CD4-positive, alpha-beta T cell (primary cell): ENCODE results near the gene SIGLEC11. TPM values are rescaled to one million over a fixed set of nuclear protein-coding genes. Genes with fewer than 3 reads are reported as not detected.

Experiments used
- ATAC-seq: fragments of 200-7000 bp; cut with Tn5 transposase; one replicate; pipeline ENCODE4 v1.10.0; 2022; ENCODE audit warnings: mild to moderate bottlenecking; ENCODE audit not compliant: poor library complexity
- CTCF ChIA-PET: fragments of 350-600 bp; sonication (Branson Sonifier 250); formaldehyde crosslinking; loops from one replicate; lab custom pipeline; 2021; ENCODE audit warnings: antibody characterized with exemption, inconsistent platforms; lab: Charles Lee
- POLR2A ChIA-PET: fragments of 350-600 bp; sonication (Branson Sonifier 250); formaldehyde crosslinking; loops from one replicate; lab custom pipeline; 2021; ENCODE audit warnings: antibody characterized with exemption, inconsistent platforms; lab: Charles Lee
- DNase-seq, 14 experiments: peaks; one replicate each; pipeline ENCODE4 v3.0.0-alpha.2; 2013 to 2020; ENCODE audit warnings: mixed read lengths in 2 of 14
- H3K27ac ChIP-seq, 2 donors: one replicate each; pipeline versions ENCODE4 v1.5.1 to v1.7.0; 2013; ENCODE audit warnings: low read length in 2 of 2, low read depth in 1 of 2, mild to moderate bottlenecking in 1 of 2
- H3K27me3 ChIP-seq, 2 experiments: 1 replicate in 1 of 2; 2 replicates in 1 of 2; pipeline versions ENCODE4 v1.6.1 to v1.7.0; 2013; ENCODE audit warnings: low read length in 2 of 2, control low read depth in 1 of 2, mild to moderate bottlenecking in 1 of 2, moderate library complexity in 1 of 2; ENCODE audit not compliant: insufficient read depth in 2 of 2, control insufficient read depth in 1 of 2
- H3K36me3 ChIP-seq: one replicate; pipeline ENCODE4 v1.6.1; 2013; ENCODE audit warnings: low read length, control low read depth; ENCODE audit not compliant: insufficient read depth
- H3K4me1 ChIP-seq: one replicate; pipeline ENCODE4 v1.6.1; 2013; ENCODE audit warnings: low read length, control low read depth; ENCODE audit not compliant: insufficient read depth
- H3K4me3 ChIP-seq: one replicate; pipeline ENCODE4 v1.5.1; 2013; ENCODE audit warnings: mild to moderate bottlenecking, low read length, moderate library complexity
- H3K9me3 ChIP-seq, 2 experiments: 1 replicate in 1 of 2; 2 replicates in 1 of 2; pipeline versions ENCODE4 v1.6.1 to v1.7.0; 2013; ENCODE audit warnings: low read length in 2 of 2, mild to moderate bottlenecking in 2 of 2, control low read depth in 1 of 2, moderate library complexity in 1 of 2; ENCODE audit not compliant: control insufficient read depth in 1 of 2, insufficient read depth in 1 of 2
- H3K27ac Mint-ChIP-seq: one replicate; pipeline ENCODE4 v1.8.0; 2020; ENCODE audit warnings: mixed read lengths
- H3K27me3 Mint-ChIP-seq: one replicate; pipeline ENCODE4 v1.8.0; 2021; ENCODE audit warnings: mixed read lengths
- H3K36me3 Mint-ChIP-seq: one replicate; pipeline ENCODE4 v1.8.0; 2021; ENCODE audit warnings: low read depth, mixed read lengths
- H3K4me1 Mint-ChIP-seq: one replicate; pipeline ENCODE4 v1.8.0; 2021; ENCODE audit warnings: low read depth, mixed read lengths
- H3K4me3 Mint-ChIP-seq: one replicate; pipeline ENCODE4 v1.8.0; 2020; ENCODE audit warnings: mild to moderate bottlenecking, mixed read lengths
- H3K9me3 Mint-ChIP-seq: one replicate; pipeline ENCODE4 v1.8.0; 2020; ENCODE audit warnings: mixed read lengths
- CTCF ChIP-seq: fragments of 200-600 bp; IDR thresholded peaks from one replicate; pipeline ENCODE4 v1.8.0; 2022; ENCODE audit warnings: antibody characterized with exemption, mild to moderate bottlenecking
- intact Hi-C, 2 experiments: fragments of 100-400 bp; cut with DNase I in 1 of 2; cut with micrococcal nuclease in 1 of 2; formaldehyde crosslinking; loops; one replicate each; pipeline versions ENCODE4 v1.15.1 to v1.9.0; 2023 to 2025; cut with DNase I, micrococcal nuclease
- total RNA-seq, 174 experiments: library from RNA in 2 of 174; stranded (reverse) in 2 of 174; gene quantifications; one replicate each; pipeline ENCODE4 v1.2.3 and lab custom pipeline; 2021 to 2026

The SIGLEC11 gene
- total RNA-seq, 2 experiments from 2014 or later, result 0.08 TPM; not detected in 1

GRCh38 chr19:49937750-49938381, 23.1 kb downstream of the SIGLEC11 start:
- ChIA-PET POLR2A (interaction anchor here (1.3 kb wide), 1 partner anchor 87 kb away, joined by 3 read pairs; the partner anchor contains the start of gene PTOV1), CTCF (interaction anchor here (0.6 to 2.2 kb wide), 6 partner anchors 12 to 198 kb away, joined by 3 to 10 read pairs (median 4); no protein-coding TSS in a partner anchor)
- intact Hi-C loops, result loop anchor here (1.0 kb wide), 1 partner anchor 45 kb away; no protein-coding TSS in a partner anchor
- Mint-ChIP-seq H3K4me1 (peaks cover 18% of the 10 kb centered on the region), H3K27ac (no peak overlapping the region), H3K9me3 (no peaks in the 10 kb centered on the region), H3K36me3 (no peaks in the 10 kb centered on the region), H3K4me3 (no peak overlapping the region), H3K27me3 (no peaks in the 10 kb centered on the region)
- Histone ChIP-seq H3K27me3 (no peaks in the 10 kb centered on the region), H3K9me3 (no peaks in the 10 kb centered on the region), H3K4me1 (peaks cover 19% of the 10 kb centered on the region), H3K4me3 (peak overlapping the region; percentile 20), H3K36me3 (no peaks in the 10 kb centered on the region), H3K27ac (no peak overlapping the region)
- ATAC-seq, result peak; percentile 73
- DNase-seq, result peak; percentile 53 to 87 (median 72)
- peak; percentile 98 for TF ChIP-seq CTCF

DNA sequence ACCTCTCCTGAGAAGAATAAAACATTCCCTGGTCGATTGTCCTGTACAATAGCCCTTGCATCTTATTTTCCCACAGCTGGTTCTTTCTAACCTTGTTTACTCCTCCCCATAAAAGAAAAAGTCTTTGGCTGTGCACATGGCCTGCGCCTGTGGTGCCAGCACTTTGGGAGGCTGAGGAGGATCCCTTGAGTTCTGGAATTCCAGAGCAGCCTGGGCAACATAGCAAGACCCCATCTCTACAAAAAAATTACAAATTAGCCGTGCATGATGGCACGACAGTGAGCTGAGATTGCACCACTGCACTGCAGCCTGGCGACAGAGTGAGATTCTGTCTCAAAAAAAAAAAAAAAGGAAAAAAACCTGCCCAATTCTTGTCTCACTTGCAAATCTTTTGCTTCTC, 24.4 kb downstream of the SIGLEC11 start:
- POLR2A ChIA-PET, result no interaction called here
- peak overlapping the region; percentile 8 for H3K4me3 Mint-ChIP-seq
- intact Hi-C loops, result no loop called here

DNA sequence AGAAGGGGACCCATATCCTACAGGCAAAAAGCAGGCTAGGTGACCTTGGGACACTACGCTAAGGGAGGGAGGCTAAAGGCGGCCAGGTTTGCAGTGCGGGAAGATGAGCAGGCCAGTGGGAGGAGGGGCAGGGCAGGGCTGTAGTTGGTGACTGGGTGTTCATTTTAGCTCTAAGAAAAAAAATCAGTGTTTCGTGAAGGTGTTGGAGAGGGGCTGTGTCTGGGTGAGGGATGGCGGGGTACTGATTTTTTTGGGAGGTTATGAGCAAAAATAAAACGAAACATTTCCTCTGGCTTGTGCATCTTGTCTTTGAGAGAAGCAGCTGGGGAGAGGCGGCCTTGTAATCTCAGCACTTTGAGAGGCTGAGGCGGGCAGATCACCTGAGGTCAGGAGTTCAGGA, 27.3 kb downstream of the SIGLEC11 start:
- H3K4me3 Mint-ChIP-seq, result no peak overlapping the region
- POLR2A ChIA-PET, result no interaction called here

More for the DNA sequence above, 24.4 kb downstream of the SIGLEC11 start:
- Histone ChIP-seq H3K9me3 (no peaks in the 10 kb centered on the region), H3K4me3 (no peak overlapping the region), H3K27ac (no peak overlapping the region), H3K36me3 (no peaks in the 10 kb centered on the region), H3K4me1 (peaks cover 27% of the 10 kb centered on the region), H3K27me3 (no peaks in the 10 kb centered on the region)
- peaks cover 29% of the 10 kb centered on the region for H3K4me1 Mint-ChIP-seq
- no peak for ATAC-seq
- H3K27me3 Mint-ChIP-seq, result no peaks in the 10 kb centered on the region
- CTCF ChIA-PET, result interaction anchor here (0.7 to 2.2 kb wide), 2 partner anchors 47 to 50 kb away, joined by 3 to 10 read pairs; no protein-coding TSS in a partner anchor
- H3K27ac Mint-ChIP-seq, result no peak overlapping the region
- TF ChIP-seq CTCF, result no peak
- DNase-seq, result no peak
- no peaks in the 10 kb centered on the region for H3K36me3 Mint-ChIP-seq
- no peaks in the 10 kb centered on the region for H3K9me3 Mint-ChIP-seq

More for the DNA sequence above, 27.3 kb downstream of the SIGLEC11 start:
- H3K9me3 ChIP-seq, result peaks cover 0 to 4% of the 10 kb centered on the region in 2 experiments
- H3K4me1 Mint-ChIP-seq, result peaks cover 43% of the 10 kb centered on the region
- no peaks in the 10 kb centered on the region for H3K9me3 Mint-ChIP-seq
- CTCF ChIA-PET, result no interaction called here
- peaks cover 51% of the 10 kb centered on the region for H3K4me1 ChIP-seq
- no peak overlapping the region for H3K27ac Mint-ChIP-seq
- H3K4me3 ChIP-seq, result no peak overlapping the region
- no peak for DNase-seq
- intact Hi-C loops, result loop anchor here (5.0 kb wide), 2 partner anchors 36 to 579 kb away; partner anchors contain the start of genes ASPDH (in 1 of the 2), IL4I1 (in 1 of the 2) and JOSD2 (in 1 of the 2)
- H3K36me3 Mint-ChIP-seq, result peaks cover 14% of the 10 kb centered on the region
- no peaks in the 10 kb centered on the region for H3K27me3 ChIP-seq
- ATAC-seq, result no peak
- H3K36me3 ChIP-seq, result no peaks in the 10 kb centered on the region
- H3K27ac ChIP-seq, result no peak overlapping the region
- no peak for TF ChIP-seq CTCF
- peaks cover 5% of the 10 kb centered on the region for H3K27me3 Mint-ChIP-seq
